ENCODE results near the gene MBNL1. TPM values are rescaled to one million over a fixed set of nuclear protein-coding genes. Genes with fewer than 3 reads are reported as not detected.

MBNL1 gene
- polyA plus RNA-seq, 12 donors: 53.2 to 85.7 (median 66.9) TPM; not detected in 1

DNA sequence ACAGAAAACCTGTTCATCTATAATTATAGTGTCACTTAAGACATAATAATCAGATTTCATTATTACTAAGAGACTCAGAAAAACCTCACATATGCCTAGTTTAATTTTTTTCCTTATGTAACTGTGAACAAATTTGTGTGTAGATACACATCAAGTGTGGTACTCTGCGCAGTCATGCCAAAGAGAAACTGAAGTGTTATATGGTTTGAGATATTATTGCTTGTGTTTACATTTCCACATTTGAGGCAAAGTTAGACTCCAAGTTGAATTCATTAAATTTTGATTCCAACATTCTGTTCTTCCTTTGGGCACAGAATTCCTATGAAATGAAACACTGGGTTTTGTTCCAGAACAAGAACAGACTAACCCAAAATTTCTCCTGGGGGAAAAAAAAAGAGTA, 2.2 kb downstream of the MBNL1 start:
- no peak for DNase-seq

- no peak for DNase-seq
Observed at GRCh38 chr3:152271501-152272236, 2.9 kb downstream of the MBNL1 start.

DNA sequence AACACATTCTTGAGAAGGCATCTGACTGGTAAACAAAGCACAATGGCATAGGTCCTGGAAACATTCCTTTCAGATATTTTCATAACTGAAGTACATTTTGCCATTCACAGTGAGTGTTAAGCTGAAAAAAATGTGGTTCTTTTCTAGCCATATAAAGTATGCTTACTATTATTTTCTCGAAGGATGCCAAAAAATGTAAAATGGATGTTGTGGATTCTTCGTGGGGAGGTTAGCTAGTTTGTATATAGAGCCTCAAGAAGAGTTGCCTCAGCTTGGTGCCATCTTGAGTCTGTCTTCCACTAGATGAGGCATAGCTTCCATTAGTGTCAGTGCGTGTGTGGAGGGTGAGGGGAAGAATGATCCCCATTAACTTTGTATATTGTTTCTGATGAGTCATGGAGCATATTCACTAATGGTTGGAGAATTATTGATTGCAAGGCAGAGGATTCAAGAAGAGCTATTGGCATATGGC, 4.1 kb downstream of the MBNL1 start:
- DNase-seq: no peak

- DNase-seq: no peak
Observed at GRCh38 chr3:152276681-152277080, 8.0 kb downstream of the MBNL1 start.

GRCh38 chr3:152277198-152277597, 8.5 kb downstream of the MBNL1 start:
- no peak for DNase-seq

GRCh38 chr3:152278756-152279427, 10.2 kb downstream of the MBNL1 start:
- no peak for DNase-seq

- no peak for DNase-seq
Observed at GRCh38 chr3:152279479-152279878, 10.8 kb downstream of the MBNL1 start.

DNA sequence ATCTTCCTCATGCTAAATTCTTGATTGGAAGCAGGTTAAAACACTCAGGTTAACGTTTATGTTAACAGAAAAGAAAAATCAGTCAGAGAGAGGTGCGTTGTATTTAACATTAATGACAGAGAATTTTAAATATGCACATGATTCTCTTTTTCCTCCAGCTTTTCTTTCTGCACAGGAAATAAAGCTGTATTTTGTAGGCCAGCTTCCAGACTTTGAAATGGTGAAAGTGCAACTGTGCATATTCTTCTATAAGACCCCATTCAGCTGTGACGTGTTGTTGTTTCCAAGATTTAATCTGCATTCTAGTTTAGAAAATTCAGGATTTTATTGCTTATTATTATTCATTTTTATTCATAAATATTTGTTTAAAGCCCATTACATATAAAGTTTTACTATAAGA, 11.8 kb downstream of the MBNL1 start:
- DNase-seq: no peak

- no peak for DNase-seq
Observed at GRCh38 chr3:152281133-152281713, 12.5 kb downstream of the MBNL1 start.

GRCh38 chr3:152282813-152283212, 14.1 kb downstream of the MBNL1 start:
- DNase-seq: no peak

DNA sequence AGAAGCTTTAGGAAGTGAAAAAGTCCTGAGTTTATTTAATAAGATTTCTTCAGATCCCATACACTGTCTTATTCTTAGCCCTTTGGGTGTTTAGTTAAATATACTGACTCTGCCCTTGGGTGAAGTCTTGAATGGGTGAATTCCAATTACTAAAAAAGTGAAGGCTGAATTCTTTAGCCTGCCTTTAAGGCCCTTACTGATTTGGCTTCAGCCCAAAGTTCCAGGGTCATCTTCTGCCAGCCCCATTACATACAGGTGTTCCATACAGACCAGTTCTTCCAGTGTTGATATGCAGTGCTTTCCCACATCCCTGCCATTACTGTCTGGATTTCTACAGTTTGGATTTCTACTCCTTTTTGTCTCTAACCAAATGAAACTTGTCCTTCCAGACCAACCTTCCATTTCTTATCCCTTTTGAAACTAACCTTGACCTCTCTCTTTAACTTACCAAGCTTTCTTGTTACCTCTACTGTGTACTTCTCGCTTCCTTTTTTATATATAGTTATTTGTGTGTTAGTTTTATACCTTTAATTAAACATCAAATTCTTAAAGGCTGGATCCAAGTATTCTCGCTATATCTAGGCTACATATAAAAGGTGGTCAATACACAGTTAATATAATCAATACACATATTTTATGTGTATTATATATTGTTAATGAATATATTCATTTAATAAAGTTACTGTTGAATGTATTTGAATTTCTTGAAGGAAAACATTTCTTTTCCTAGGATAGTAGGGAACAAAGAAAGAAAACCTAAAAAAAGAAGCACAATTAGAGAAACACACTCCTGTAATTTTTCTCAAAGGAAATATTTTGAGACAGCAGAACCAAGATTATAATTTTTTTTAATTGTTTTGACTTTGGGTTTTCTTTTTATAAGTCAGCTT, 15.0 kb downstream of the MBNL1 start:
- no peak for DNase-seq

DNA sequence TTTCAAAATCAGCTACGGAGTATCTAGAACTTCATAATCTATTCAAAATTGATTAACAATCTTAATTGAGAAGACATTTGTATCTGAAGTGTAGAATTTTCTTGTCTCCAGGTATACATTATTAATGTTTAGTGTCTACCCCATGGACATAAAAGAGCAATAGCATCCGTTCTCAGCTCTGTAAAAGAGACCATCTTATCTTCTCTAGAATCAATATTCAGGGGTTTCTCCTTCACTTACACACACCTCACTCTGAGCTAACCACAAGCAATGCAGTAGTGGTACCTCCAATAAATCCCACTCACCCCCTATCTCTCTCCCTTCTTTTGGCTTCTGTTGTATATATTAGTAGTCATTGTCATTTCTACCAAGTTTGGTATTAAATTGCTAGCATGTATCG, 16.2 kb downstream of the MBNL1 start:
- no peak for DNase-seq

- DNase-seq: no peak
Observed at GRCh38 chr3:152285509-152285908, 16.8 kb downstream of the MBNL1 start.

DNA sequence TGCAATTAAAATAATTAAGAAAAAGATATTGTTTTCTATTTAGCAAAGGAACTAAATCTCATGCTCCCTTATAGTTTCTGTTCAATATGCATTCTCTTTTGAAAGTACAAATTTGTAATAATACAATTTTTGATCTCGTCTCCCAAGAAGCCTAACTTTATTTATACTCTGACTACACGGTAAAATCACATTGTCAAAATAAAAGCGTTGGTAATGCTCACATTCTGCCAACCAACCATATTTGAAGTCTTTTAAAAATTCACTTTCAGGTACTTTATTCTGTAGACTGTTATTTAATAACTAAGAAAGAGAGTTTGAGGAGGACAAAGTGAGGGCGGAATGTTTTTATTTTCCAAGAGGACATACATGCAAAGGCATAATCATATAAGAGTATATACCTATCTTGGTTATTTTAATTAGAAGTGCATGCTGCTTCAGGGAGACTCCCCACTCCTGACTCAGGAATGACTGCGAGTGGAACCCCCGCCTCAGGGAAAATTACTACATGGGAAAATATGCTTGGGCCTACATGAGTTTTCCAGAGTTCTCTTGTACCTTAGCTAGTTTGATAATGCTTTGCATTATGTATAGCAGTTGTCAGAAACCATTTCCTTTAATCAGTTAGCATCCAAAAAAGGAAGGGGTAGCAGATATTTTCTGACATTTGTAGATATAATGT, 19.3 kb downstream of the MBNL1 start:
- DNase-seq: no peak

GRCh38 chr3:152288681-152289080, 20.0 kb downstream of the MBNL1 start:
- no peak for DNase-seq

GRCh38 chr3:152289708-152290107, 21.0 kb downstream of the MBNL1 start:
- DNase-seq: no peak

GRCh38 chr3:152290374-152290773, 21.6 kb downstream of the MBNL1 start:
- no peak for DNase-seq

GRCh38 chr3:152291238-152291637, 22.5 kb downstream of the MBNL1 start:
- no peak for DNase-seq

DNA sequence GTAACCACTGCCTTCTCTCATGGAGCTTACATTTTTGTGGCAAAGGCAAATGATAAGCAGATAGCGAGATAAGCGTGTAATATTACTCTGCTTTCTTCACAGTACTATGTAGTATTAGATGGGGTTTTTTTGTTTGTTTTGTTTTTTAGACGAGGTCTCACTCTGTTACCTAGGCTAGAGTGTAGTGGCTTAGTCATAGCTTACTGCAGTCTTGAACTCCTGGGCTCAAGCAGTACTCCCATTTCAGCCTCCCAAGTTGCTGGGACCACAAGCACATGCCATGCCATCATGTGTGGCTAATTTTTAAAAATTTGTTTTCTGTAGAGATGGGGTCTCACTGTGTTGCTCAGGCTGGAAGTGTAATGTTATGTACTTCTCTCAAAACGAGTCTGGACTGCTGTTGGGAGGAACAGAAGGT, 22.9 kb downstream of the MBNL1 start:
- DNase-seq: no peak

DNA sequence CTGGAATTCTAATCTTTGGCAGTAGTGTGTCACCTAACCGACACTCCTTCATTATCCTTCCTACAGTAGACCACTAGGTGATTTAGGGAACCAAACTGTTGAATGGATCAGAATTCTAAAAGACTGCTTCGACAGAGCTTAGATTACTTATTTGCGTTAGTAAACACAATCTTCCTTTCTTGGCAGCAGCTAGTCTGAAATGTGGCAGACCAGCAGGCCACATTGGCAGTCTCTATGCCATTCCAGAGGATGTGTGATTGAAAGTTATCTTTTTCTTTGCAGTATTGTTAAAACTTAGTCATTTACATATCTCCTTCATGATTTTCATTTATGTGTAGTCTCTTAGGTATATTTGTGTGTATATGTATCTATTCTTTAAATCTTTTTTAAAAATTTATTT, 23.6 kb downstream of the MBNL1 start:
- no peak for DNase-seq

GRCh38 chr3:152293347-152294006, 24.7 kb downstream of the MBNL1 start:
- no peak for DNase-seq
